A204.1 (cell line): Measurements from ENCODE around the gene NIPSNAP3A.
A peak's percentile ranks its signal among the peaks of the same experiment; 100 is the strongest.

ENCODE experiments used
- FAIRE-seq: peaks from 2 replicates; lab custom pipeline; 2012; peaks lifted over from hg19 to GRCh38; lab: Jason Lieb, UNC

Gene NIPSNAP3A

GRCh38 chr9:104774831-104775573 lies 27.5 kb downstream of the NIPSNAP3A start:
- FAIRE-seq: no peak

- no peak for FAIRE-seq
These were observed 28.1 kb downstream of the NIPSNAP3A start for GRCh38 chr9:104775574-104775936.

- no peak for FAIRE-seq
These were observed 28.5 kb downstream of the NIPSNAP3A start for GRCh38 chr9:104775976-104776375.

- no peak for FAIRE-seq
These were observed 29.3 kb downstream of the NIPSNAP3A start for GRCh38 chr9:104776797-104777196.

GRCh38 chr9:104778802-104779201 lies 31.3 kb downstream of the NIPSNAP3A start:
- no peak for FAIRE-seq

GRCh38 chr9:104779334-104779733 lies 31.9 kb downstream of the NIPSNAP3A start:
- no peak for FAIRE-seq

- no peak for FAIRE-seq
These were observed 32.6 kb downstream of the NIPSNAP3A start for GRCh38 chr9:104779946-104780535.

GRCh38 chr9:104780796-104781395 lies 33.4 kb downstream of the NIPSNAP3A start:
- FAIRE-seq: peak; percentile 95

GRCh38 chr9:104783588-104783987 lies 36.1 kb downstream of the NIPSNAP3A start:
- no peak for FAIRE-seq

- no peak for FAIRE-seq
These were observed 36.6 kb downstream of the NIPSNAP3A start for GRCh38 chr9:104784098-104784497.

- no peak for FAIRE-seq
These were observed 38.8 kb downstream of the NIPSNAP3A start for GRCh38 chr9:104786293-104786692.

- no peak for FAIRE-seq
These were observed 40.0 kb downstream of the NIPSNAP3A start for GRCh38 chr9:104787306-104788015.

GRCh38 chr9:104788251-104788650 lies 40.8 kb downstream of the NIPSNAP3A start:
- FAIRE-seq: no peak

GRCh38 chr9:104794070-104794469 lies 46.6 kb downstream of the NIPSNAP3A start:
- no peak for FAIRE-seq

GRCh38 chr9:104795082-104795481 lies 47.6 kb downstream of the NIPSNAP3A start:
- no peak for FAIRE-seq

GRCh38 chr9:104795857-104796256 lies 48.4 kb downstream of the NIPSNAP3A start:
- no peak for FAIRE-seq

GRCh38 chr9:104798209-104798995 lies 50.9 kb downstream of the NIPSNAP3A start:
- FAIRE-seq: no peak

GRCh38 chr9:104800068-104800785 lies 52.7 kb downstream of the NIPSNAP3A start:
- FAIRE-seq: no peak

- no peak for FAIRE-seq
These were observed 54.6 kb downstream of the NIPSNAP3A start for GRCh38 chr9:104802110-104802509.

- no peak for FAIRE-seq
These were observed 55.4 kb downstream of the NIPSNAP3A start for GRCh38 chr9:104802906-104803305.

- no peak for FAIRE-seq
These were observed 58.0 kb downstream of the NIPSNAP3A start for GRCh38 chr9:104805441-104805840.
